ENCODE results near the gene MGAT5. TPM values are rescaled to one million over a fixed set of nuclear protein-coding genes. Genes with fewer than 3 reads are reported as not detected.

Gene MGAT5
- total RNA-seq, 2 experiments from 2014 or later: 60.8 to 68.0 TPM

DNA sequence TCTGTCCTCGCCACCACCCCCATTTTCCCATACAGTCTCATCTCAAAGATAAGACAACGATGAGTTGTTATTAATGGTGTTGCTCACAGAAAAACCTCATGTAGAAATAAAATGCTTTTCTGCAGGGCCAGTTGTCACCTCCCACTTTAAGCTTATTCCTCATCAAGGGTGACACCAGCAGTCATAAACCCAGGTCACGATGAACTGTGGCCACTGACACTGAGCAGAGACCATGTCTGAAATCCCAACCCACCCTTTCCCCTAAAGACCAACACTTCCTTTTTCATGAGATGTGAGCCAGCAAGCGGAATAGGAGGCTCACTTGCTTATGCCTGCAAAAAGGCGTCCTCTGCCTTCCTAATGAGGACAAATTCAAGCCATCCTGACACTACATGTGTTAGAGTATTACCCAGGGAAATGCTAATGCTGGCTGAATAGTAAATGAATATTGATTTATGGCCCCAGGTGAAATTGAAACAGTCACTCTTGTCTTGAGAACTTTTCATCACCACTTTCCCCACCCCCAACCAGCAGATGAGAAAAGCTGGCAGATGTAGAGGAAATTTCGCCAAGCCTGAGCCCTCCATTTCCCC lies 228.4 kb downstream of the MGAT5 start:
- POLR2A ChIA-PET: no interaction called here
- no peak for TF ChIP-seq EZH2phosphoT487 (IDR thresholded peaks at IDR 0.05; ENCODE audit: borderline replicate concordance, low read depth, low read length)
- TF ChIP-seq, protein P1, sequence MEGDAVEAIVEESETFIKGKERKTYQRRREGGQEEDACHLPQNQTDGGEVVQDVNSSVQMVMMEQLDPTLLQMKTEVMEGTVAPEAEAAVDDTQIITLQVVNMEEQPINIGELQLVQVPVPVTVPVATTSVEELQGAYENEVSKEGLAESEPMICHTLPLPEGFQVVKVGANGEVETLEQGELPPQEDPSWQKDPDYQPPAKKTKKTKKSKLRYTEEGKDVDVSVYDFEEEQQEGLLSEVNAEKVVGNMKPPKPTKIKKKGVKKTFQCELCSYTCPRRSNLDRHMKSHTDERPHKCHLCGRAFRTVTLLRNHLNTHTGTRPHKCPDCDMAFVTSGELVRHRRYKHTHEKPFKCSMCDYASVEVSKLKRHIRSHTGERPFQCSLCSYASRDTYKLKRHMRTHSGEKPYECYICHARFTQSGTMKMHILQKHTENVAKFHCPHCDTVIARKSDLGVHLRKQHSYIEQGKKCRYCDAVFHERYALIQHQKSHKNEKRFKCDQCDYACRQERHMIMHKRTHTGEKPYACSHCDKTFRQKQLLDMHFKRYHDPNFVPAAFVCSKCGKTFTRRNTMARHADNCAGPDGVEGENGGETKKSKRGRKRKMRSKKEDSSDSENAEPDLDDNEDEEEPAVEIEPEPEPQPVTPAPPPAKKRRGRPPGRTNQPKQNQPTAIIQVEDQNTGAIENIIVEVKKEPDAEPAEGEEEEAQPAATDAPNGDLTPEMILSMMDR (conservative IDR thresholded peaks at IDR 0.05; ENCODE audit: low read length): no peak
- Histone ChIP-seq H3K36me3 (ENCODE audit: insufficient read depth, low read length) (no peaks in the 10 kb centered on the region), H3K4me1 (ENCODE audit: insufficient read depth, low read length, poor library complexity, severe bottlenecking) (no peaks in the 10 kb centered on the region), H4K20me1 (ENCODE audit: insufficient read depth, low read length) (no peaks in the 10 kb centered on the region), H3K4me3 (ENCODE audit: low read depth, low read length, poor library complexity, severe bottlenecking) (no peak overlapping the region), H3K9me3 (ENCODE audit: low read length) (no peaks in the 10 kb centered on the region), H3K4me2 (ENCODE audit: low read length) (no peak overlapping the region), H3K79me2 (ENCODE audit: insufficient read depth, low read depth, low read length) (no peaks in the 10 kb centered on the region), H2AFZ (ENCODE audit: low read length) (no peak overlapping the region), H3K27ac (ENCODE audit: low read depth, low read length, poor library complexity, severe bottlenecking) (no peak overlapping the region), H3K9me2 (ENCODE audit: insufficient read depth, low read length) (no peaks in the 10 kb centered on the region)
- no peak for DNase-seq (ENCODE audit: low spot score)
- CTCF ChIA-PET (ENCODE audit: unreplicated experiment): no interaction called here
- no TSS peak for BruUV-seq (replicated peaks)
- intact Hi-C loops (cut with micrococcal nuclease; ENCODE audit: unreplicated experiment): no loop called here

DNA sequence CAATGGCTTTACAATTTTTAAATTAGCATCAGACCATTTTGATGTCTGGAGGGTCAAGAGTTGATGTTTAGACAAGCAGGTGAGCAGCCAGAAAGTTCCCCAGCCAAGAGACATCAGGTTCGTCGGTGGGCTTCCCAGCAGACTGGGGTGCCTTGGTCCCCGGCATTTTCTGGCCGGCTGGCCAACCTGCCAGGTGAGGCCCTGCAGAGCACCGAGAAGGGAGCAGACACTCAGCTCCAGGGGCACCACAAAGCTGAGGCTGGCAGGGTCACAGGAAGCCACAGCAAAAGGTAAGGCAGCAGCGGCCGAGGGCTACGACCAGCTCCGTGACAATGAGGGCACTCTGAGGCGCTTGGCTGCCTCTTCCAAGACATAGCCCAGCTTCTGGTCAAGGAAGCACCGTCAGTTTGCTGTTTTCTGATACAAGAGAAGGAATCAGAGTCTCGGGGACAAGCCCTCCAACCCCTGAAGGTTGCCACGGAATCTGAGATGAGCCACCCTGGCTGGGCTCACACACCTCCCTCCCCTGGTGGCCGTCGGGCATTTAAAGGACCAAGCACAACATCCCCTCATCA lies 229.0 kb downstream of the MGAT5 start:
- Histone ChIP-seq H4K20me1 (ENCODE audit: insufficient read depth, low read length) (no peaks in the 10 kb centered on the region), H3K9me2 (ENCODE audit: insufficient read depth, low read length) (no peaks in the 10 kb centered on the region), H3K4me3 (ENCODE audit: low read depth, low read length, poor library complexity, severe bottlenecking) (no peak overlapping the region), H3K4me2 (ENCODE audit: low read length) (no peak overlapping the region), H3K4me1 (ENCODE audit: insufficient read depth, low read length, poor library complexity, severe bottlenecking) (no peaks in the 10 kb centered on the region), H2AFZ (ENCODE audit: low read length) (no peak overlapping the region), H3K27ac (ENCODE audit: low read depth, low read length, poor library complexity, severe bottlenecking) (no peak overlapping the region), H3K79me2 (ENCODE audit: insufficient read depth, low read depth, low read length) (no peaks in the 10 kb centered on the region), H3K36me3 (ENCODE audit: insufficient read depth, low read length) (no peaks in the 10 kb centered on the region), H3K9me3 (ENCODE audit: low read length) (no peaks in the 10 kb centered on the region)
- ChIA-PET POLR2A (no interaction called here), CTCF (ENCODE audit: unreplicated experiment) (no interaction called here)
- BruUV-seq (replicated peaks): no TSS peak
- DNase-seq (ENCODE audit: low spot score): no peak
- TF ChIP-seq EZH2phosphoT487 (IDR thresholded peaks at IDR 0.05; ENCODE audit: borderline replicate concordance, low read depth, low read length): no peak
- TF ChIP-seq, protein P1 (conservative IDR thresholded peaks at IDR 0.05; ENCODE audit: low read length): no peak
- intact Hi-C loops (cut with micrococcal nuclease; ENCODE audit: unreplicated experiment): no loop called here

DNA sequence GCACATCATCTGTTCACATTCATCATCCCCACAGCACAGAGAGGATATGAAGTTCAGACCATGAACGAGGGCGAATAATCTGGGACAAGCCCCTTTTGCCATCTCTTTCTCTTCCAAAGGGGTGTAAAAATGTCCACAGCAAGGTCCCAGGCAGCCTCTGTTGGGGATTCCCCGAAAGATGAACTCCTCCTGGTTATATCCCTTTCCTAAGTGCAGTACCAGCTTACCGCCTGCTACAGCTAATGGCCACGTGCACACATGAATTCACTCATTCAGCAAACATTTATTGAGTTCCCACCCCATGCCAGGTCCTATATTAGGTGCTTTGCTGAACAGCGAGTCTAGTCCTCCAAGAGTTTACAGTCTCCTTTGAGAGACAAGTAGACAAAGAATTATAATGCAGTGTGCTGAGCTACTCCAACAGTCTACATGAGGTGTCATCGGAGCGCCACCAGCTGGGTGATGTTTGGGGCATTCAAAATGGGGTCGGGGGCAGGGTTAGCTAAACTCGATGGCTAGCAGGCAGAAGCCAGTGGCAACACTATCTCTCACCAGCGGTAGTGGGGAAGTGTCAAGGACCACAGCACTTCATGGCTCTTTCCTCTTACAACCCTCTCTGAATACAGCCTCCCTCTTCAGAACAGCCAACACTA lies 236.0 kb downstream of the MGAT5 start:
- no peaks in the 10 kb centered on the region for H4K20me1 ChIP-seq (ENCODE audit: insufficient read depth, low read length)
- TF ChIP-seq EZH2phosphoT487 (IDR thresholded peaks at IDR 0.05; ENCODE audit: borderline replicate concordance, low read depth, low read length): no peak
- TF ChIP-seq, protein P1 (conservative IDR thresholded peaks at IDR 0.05; ENCODE audit: low read length): peak; percentile 39; the same call in 1 of the 2 replicates
- CTCF ChIA-PET (ENCODE audit: unreplicated experiment): no interaction called here
- H3K4me2 ChIP-seq (ENCODE audit: low read length): no peak overlapping the region
- no peaks in the 10 kb centered on the region for H3K79me2 ChIP-seq (ENCODE audit: insufficient read depth, low read depth, low read length)
- intact Hi-C loops (cut with micrococcal nuclease; ENCODE audit: unreplicated experiment): no loop called here
- no TSS peak for BruUV-seq (replicated peaks)
- DNase-seq (ENCODE audit: low spot score): peak; percentile 3
- no peaks in the 10 kb centered on the region for H3K36me3 ChIP-seq (ENCODE audit: insufficient read depth, low read length)
- no peak overlapping the region for H3K4me3 ChIP-seq (ENCODE audit: low read depth, low read length, poor library complexity, severe bottlenecking)
- no peaks in the 10 kb centered on the region for H3K9me2 ChIP-seq (ENCODE audit: insufficient read depth, low read length)
- POLR2A ChIA-PET: no interaction called here
- H2AFZ ChIP-seq (ENCODE audit: low read length): no peak overlapping the region
- no peaks in the 10 kb centered on the region for H3K9me3 ChIP-seq (ENCODE audit: low read length)
- no peak overlapping the region for H3K27ac ChIP-seq (ENCODE audit: low read depth, low read length, poor library complexity, severe bottlenecking)
- no peaks in the 10 kb centered on the region for H3K4me1 ChIP-seq (ENCODE audit: insufficient read depth, low read length, poor library complexity, severe bottlenecking)
